B cell (primary cell): ENCODE data around the gene EFNA2. TPM values are rescaled to one million over a fixed set of nuclear protein-coding genes. Genes with fewer than 3 reads are reported as not detected.

Experiments used
- ATAC-seq: fragments of 200-7000 bp; cut with Tn5 transposase; one replicate; pipeline ENCODE4 v1.10.0; 2021; ENCODE audit warnings: low read depth, mild to moderate bottlenecking, moderate number of reproducible peaks, moderate library complexity
- CTCF ChIA-PET: fragments of 350-600 bp; sonication (Branson Sonifier 250); formaldehyde crosslinking; loops from one replicate; lab custom pipeline; 2021; ENCODE audit warnings: antibody characterized with exemption, inconsistent platforms; lab: Charles Lee
- POLR2A ChIA-PET: fragments of 350-600 bp; sonication (Branson Sonifier 250); formaldehyde crosslinking; loops from one replicate; lab custom pipeline; 2021; ENCODE audit warnings: antibody characterized with exemption; lab: Charles Lee
- DNase-seq: peaks from one replicate; pipeline ENCODE4 v3.0.0; 2013
- H2AFZ ChIP-seq: 2 replicates; pipeline ENCODE4 v1.6.1; 2012; ENCODE audit warnings: mild to moderate bottlenecking, low read depth, low read length; ENCODE audit not compliant: insufficient read depth, poor library complexity, severe bottlenecking
- H3K27ac ChIP-seq, 2 donors: 1 replicate in 1 of 2; 2 replicates in 1 of 2; pipeline ENCODE4 v1.5.1; 2012 to 2013; ENCODE audit warnings: low read length in 2 of 2, mild to moderate bottlenecking in 2 of 2, moderate library complexity in 1 of 2
- H3K27me3 ChIP-seq, 4 experiments: fragments of 200-600 bp in 1 of 4; sonication (generic) in 1 of 4; replicated peaks in 1 of 4; 1 replicate in 2 of 4; 2 replicates in 2 of 4; pipeline versions ENCODE4 v1.6.1 to v1.7.0; 2013 to 2016; ENCODE audit warnings: low read length in 3 of 4, mild to moderate bottlenecking in 2 of 4, mixed read lengths in 1 of 4, moderate library complexity in 1 of 4; ENCODE audit not compliant: insufficient read depth in 4 of 4, control insufficient read depth in 3 of 4; ENCODE audit errors: control extremely low read depth in 1 of 4
- H3K36me3 ChIP-seq, 2 experiments: replicated peaks in 1 of 2; 1 replicate in 1 of 2; 2 replicates in 1 of 2; pipeline versions ENCODE4 v1.6.1 to v1.7.1; 2013; ENCODE audit warnings: low read length in 1 of 2; ENCODE audit not compliant: insufficient read depth in 2 of 2, control insufficient read depth in 1 of 2; ENCODE audit errors: control extremely low read depth in 1 of 2, extremely low read depth in 1 of 2
- H3K4me1 ChIP-seq, 2 donors: fragments of 200-600 bp in 1 of 2; sonication (generic) in 1 of 2; 1 replicate in 1 of 2; 2 replicates in 1 of 2; pipeline versions ENCODE4 v1.5.1 to v1.6.1; 2013 to 2017; ENCODE audit warnings: low read length in 2 of 2; ENCODE audit not compliant: control insufficient read depth in 2 of 2, insufficient read depth in 2 of 2
- H3K4me2 ChIP-seq: replicated peaks from 2 replicates; pipeline ENCODE3; 2012; ENCODE audit warnings: mild to moderate bottlenecking, low read depth, low read length; ENCODE audit not compliant: poor library complexity, severe bottlenecking
- H3K4me3 ChIP-seq, 5 experiments: fragments of 200-600 bp in 1 of 5; sonication (generic) in 1 of 5; 1 replicate in 3 of 5; 2 replicates in 2 of 5; pipeline versions ENCODE4 v1.5.1 to v1.7.0; 2011 to 2016; ENCODE audit warnings: low read length in 4 of 5, mild to moderate bottlenecking in 4 of 5, low read depth in 2 of 5, control low read depth in 1 of 5, moderate library complexity in 1 of 5; ENCODE audit not compliant: insufficient read depth in 1 of 5; ENCODE audit errors: control extremely low read depth in 1 of 5, extremely low read depth in 1 of 5
- H3K79me2 ChIP-seq: fragments of 200-600 bp; sonication (generic); one replicate; pipeline ENCODE4 v1.6.0; 2016; ENCODE audit warnings: low read length; ENCODE audit not compliant: control insufficient read depth, insufficient read depth
- H3K9ac ChIP-seq: fragments of 200-600 bp; sonication (generic); 2 replicates; pipeline ENCODE4 v1.6.1; 2017; ENCODE audit warnings: mild to moderate bottlenecking, low read length, moderate library complexity
- H3K9me3 ChIP-seq, 3 donors: one replicate each; pipeline versions ENCODE4 v1.6.1 to v1.7.1; 2013; ENCODE audit warnings: low read length in 2 of 3; ENCODE audit not compliant: control insufficient read depth in 2 of 3, insufficient read depth in 1 of 3; ENCODE audit errors: control extremely low read depth in 1 of 3
- H4K20me1 ChIP-seq: 2 replicates; pipeline ENCODE4 v1.6.0; 2012; ENCODE audit warnings: mild to moderate bottlenecking, low read length; ENCODE audit not compliant: insufficient read depth, control insufficient read depth, poor library complexity, severe bottlenecking
- H3K27ac Mint-ChIP-seq: one replicate; pipeline ENCODE4 v1.8.0; 2021; ENCODE audit warnings: mixed read lengths
- H3K27me3 Mint-ChIP-seq: one replicate; pipeline ENCODE4 v1.8.0; 2021; ENCODE audit warnings: mixed read lengths
- H3K4me1 Mint-ChIP-seq: one replicate; pipeline ENCODE4 v1.8.0; 2021; ENCODE audit warnings: mixed read lengths
- H3K4me3 Mint-ChIP-seq: one replicate; pipeline ENCODE4 v1.8.0; 2021; ENCODE audit warnings: mixed read lengths
- H3K9me3 Mint-ChIP-seq: one replicate; pipeline ENCODE4 v1.8.0; 2022; ENCODE audit warnings: mixed read lengths; ENCODE audit not compliant: insufficient read depth
- EZH2 ChIP-seq: IDR thresholded peaks from 2 replicates; pipeline ENCODE4 v1.6.1; 2012; ENCODE audit warnings: borderline replicate concordance, low read depth, mild to moderate bottlenecking, moderate library complexity, low read length; ENCODE audit not compliant: insufficient read depth, poor library complexity, severe bottlenecking
- WGBS: methylation state at CpG from one replicate; pipeline ENCODE4 v1.1.5; 2013; ENCODE audit warnings: missing lambda C conversion rate; ENCODE audit not compliant: insufficient coverage; 5-methylcytosine and 5-hydroxymethylcytosine counted together
- intact Hi-C: fragments of 100-400 bp; cut with micrococcal nuclease; formaldehyde crosslinking; loops from one replicate; pipeline ENCODE4 v1.10.0; 2022
- polyA plus RNA-seq: library from polyadenylated mRNA; depleted of rRNA; stranded (reverse); fragments of >200 nt; gene quantifications from 2 replicates; pipeline ENCODE4 v1.2.3, GENCODE V29; 2012
- total RNA-seq, 2 donors: library from RNA; stranded (reverse); fragments of 120-200 nt in 1 of 2; gene quantifications; 1 replicate in 1 of 2; 2 replicates in 1 of 2; pipeline versions ENCODE4 v1.2.3 to v1.2.4, GENCODE V29; 2013 to 2022
- TF ChIP-seq, protein P1 (sequence below): fragments of 200-600 bp; IDR thresholded peaks from one replicate; pipeline ENCODE4 v1.8.0; 2022; ENCODE audit warnings: antibody characterized with exemption, mild to moderate bottlenecking

Gene EFNA2
- total and polyA plus RNA-seq, 2 donors (not counting 1 experiment from before 2014, with no cell fraction given), result not detected

GRCh38 chr19:1253514-1254080 lies 32.1 kb upstream of the EFNA2 start:
- Mint-ChIP-seq H3K9me3 (no peaks in the 10 kb centered on the region), H3K27me3 (no peaks in the 10 kb centered on the region), H3K27ac (peak overlapping the region; percentile 92), H3K4me3 (peak overlapping the region; percentile 79), H3K4me1 (peaks cover 50% of the 10 kb centered on the region)
- TF ChIP-seq, protein P1, sequence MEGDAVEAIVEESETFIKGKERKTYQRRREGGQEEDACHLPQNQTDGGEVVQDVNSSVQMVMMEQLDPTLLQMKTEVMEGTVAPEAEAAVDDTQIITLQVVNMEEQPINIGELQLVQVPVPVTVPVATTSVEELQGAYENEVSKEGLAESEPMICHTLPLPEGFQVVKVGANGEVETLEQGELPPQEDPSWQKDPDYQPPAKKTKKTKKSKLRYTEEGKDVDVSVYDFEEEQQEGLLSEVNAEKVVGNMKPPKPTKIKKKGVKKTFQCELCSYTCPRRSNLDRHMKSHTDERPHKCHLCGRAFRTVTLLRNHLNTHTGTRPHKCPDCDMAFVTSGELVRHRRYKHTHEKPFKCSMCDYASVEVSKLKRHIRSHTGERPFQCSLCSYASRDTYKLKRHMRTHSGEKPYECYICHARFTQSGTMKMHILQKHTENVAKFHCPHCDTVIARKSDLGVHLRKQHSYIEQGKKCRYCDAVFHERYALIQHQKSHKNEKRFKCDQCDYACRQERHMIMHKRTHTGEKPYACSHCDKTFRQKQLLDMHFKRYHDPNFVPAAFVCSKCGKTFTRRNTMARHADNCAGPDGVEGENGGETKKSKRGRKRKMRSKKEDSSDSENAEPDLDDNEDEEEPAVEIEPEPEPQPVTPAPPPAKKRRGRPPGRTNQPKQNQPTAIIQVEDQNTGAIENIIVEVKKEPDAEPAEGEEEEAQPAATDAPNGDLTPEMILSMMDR, result no peak
- no peak for TF ChIP-seq EZH2
- Histone ChIP-seq H3K79me2 (peaks cover 74% of the 10 kb centered on the region), H3K4me3 (peak overlapping the region in 4 of 5 experiments; percentile 72 to 92 (median 88)), H3K4me2 (peak overlapping the region; percentile 98), H3K27ac (peak overlapping the region; percentile 89 to 94), H3K9ac (peak overlapping the region; percentile 86), H4K20me1 (peaks cover 69% of the 10 kb centered on the region), H2AFZ (no peak overlapping the region), H3K4me1 (peaks cover 42 to 71% of the 10 kb centered on the region in 2 donors), H3K36me3 (peaks cover 0 to 50% of the 10 kb centered on the region in 2 experiments), H3K27me3 (no peaks in the 10 kb centered on the region), H3K9me3 (no peaks in the 10 kb centered on the region)
- intact Hi-C loops, result no loop called here
- 59% methylated on average over 20 of the region's 23 CpGs for WGBS
- ChIA-PET POLR2A (interaction anchor here (0.8 to 10.7 kb wide), 8 partner anchors 9 to 216 kb away, joined by 3 to 305 read pairs (median 7); partner anchors contain the start of genes CIRBP and FAM174C), CTCF (interaction anchor here (0.8 to 5.8 kb wide), 4 partner anchors 9 to 21 kb away, joined by 3 to 113 read pairs (median 25); partner anchors contain the start of gene CIRBP)
- DNase-seq (no peak), ATAC-seq (no peak)

DNA sequence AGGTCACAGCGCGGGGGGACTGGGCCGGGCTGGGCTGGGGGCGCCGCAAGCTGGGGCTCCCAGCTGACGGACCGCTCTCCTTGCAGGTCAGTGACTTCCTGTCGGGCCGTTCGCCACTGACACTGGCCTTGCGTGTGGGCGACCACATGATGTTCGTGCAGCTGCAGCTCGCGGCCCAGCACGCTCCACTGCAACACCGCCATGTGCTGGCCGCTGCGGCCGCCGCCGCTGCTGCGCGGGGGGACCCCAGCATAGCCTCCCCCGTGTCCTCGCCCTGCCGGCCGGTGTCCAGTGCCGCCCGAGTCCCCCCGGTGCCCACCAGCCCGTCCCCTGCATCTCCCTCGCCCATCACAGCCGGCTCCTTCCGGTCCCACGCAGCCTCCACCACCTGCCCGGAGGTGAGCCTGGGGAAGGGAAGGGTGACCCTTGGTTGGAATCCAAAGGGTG lies 31.6 kb upstream of the EFNA2 start:
- intact Hi-C loops, result no loop called here
- H2AFZ ChIP-seq, result no peak overlapping the region
- ATAC-seq, result no peak
- H3K4me3 ChIP-seq, result no peak overlapping the region
- ChIA-PET POLR2A (interaction anchor here (2.8 to 10.7 kb wide), 2 partner anchors 9 to 11 kb away, joined by 23 to 305 read pairs; partner anchors contain the start of gene CIRBP), CTCF (interaction anchor here (3.8 to 5.8 kb wide), 2 partner anchors 10 kb away, joined by 42 to 113 read pairs; no protein-coding TSS in a partner anchor)
- H3K27ac ChIP-seq, result peak overlapping the region in 1 of 2 donors; percentile 94
- Mint-ChIP-seq H3K4me1 (peaks cover 55% of the 10 kb centered on the region), H3K4me3 (peak overlapping the region; percentile 52), H3K27ac (peak overlapping the region; percentile 78), H3K27me3 (no peaks in the 10 kb centered on the region), H3K9me3 (no peaks in the 10 kb centered on the region)
- peaks cover 42 to 76% of the 10 kb centered on the region in 2 donors for H3K4me1 ChIP-seq
- peaks cover 74% of the 10 kb centered on the region for H3K79me2 ChIP-seq
- TF ChIP-seq EZH2, result no peak
- TF ChIP-seq, protein P1, result no peak
- no peaks in the 10 kb centered on the region for H3K9me3 ChIP-seq
- DNase-seq, result no peak
- H3K27me3 ChIP-seq, result no peaks in the 10 kb centered on the region
- H3K36me3 ChIP-seq, result peaks cover 0 to 50% of the 10 kb centered on the region in 2 experiments
- 83% methylated on average over 22 of the region's 37 CpGs for WGBS
- peaks cover 69% of the 10 kb centered on the region for H4K20me1 ChIP-seq
- no peak overlapping the region for H3K9ac ChIP-seq
- H3K4me2 ChIP-seq, result peak overlapping the region; percentile 98
